ENCODE results near the gene IL1RAP. TPM values are rescaled to one million over a fixed set of nuclear protein-coding genes. Genes with fewer than 3 reads are reported as not detected.
A peak's percentile ranks its signal among the peaks of the same experiment; 100 is the strongest.

IL1RAP gene
- total RNA-seq, 1 experiment from 2014 or later = 62.0 TPM

DNA sequence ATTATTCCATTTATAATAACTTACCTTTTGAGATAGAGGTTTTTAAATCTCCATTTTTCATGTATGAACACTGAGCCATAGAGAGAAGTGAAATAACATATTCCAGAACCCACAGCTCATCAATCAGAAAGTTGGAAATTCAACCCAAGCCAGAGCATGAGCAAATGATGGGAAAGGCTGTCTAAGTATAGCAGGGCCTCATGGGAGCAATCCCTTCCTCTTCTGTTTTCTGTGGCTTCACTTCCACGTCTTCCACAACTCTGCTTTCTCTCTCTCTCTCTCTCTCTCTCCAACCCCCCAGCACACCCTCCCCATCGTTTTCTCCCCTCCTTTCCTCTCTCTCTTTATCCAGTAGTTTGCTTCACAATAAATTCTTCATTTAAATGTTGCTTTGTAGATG, 14.8 kb upstream of the IL1RAP start:
- Mint-ChIP-seq H3K4me1 (ENCODE audit: insufficient read depth, unreplicated experiment) (no peaks in the 10 kb centered on the region), H3K9me3 (ENCODE audit: unreplicated experiment) (no peaks in the 10 kb centered on the region), H3K36me3 (ENCODE audit: insufficient read depth, unreplicated experiment) (no peaks in the 10 kb centered on the region), H3K27me3 (ENCODE audit: insufficient read depth, unreplicated experiment) (no peaks in the 10 kb centered on the region), H3K4me3 (ENCODE audit: unreplicated experiment) (no peak overlapping the region), H3K27ac (ENCODE audit: low read depth, unreplicated experiment) (no peak overlapping the region)
- ChIA-PET CTCF (interaction anchor here (0.6 to 0.8 kb wide), 3 partner anchors 9 to 128 kb away, joined by 3 read pairs; no protein-coding TSS in a partner anchor), POLR2A (interaction anchor here (0.6 to 2.4 kb wide), 2 partner anchors 14 to 219 kb away, joined by 3 to 10 read pairs; partner anchors contain the start of gene IL1RAP)
- intact Hi-C loops (cut with micrococcal nuclease) = no loop called here
- DNase-seq (ENCODE audit: unreplicated experiment) = no peak
- BruUV-seq (replicated peaks) = no TSS peak
- no peak for TF ChIP-seq CTCF (IDR thresholded peaks at IDR 0.05; ENCODE audit: unreplicated experiment)

GRCh38 chr3:190502946-190503345, 10.9 kb upstream of the IL1RAP start:
- Mint-ChIP-seq H3K36me3 (ENCODE audit: insufficient read depth, unreplicated experiment) (no peaks in the 10 kb centered on the region), H3K9me3 (ENCODE audit: unreplicated experiment) (no peaks in the 10 kb centered on the region), H3K27me3 (ENCODE audit: insufficient read depth, unreplicated experiment) (no peaks in the 10 kb centered on the region), H3K4me1 (ENCODE audit: insufficient read depth, unreplicated experiment) (peaks cover 6% of the 10 kb centered on the region), H3K27ac (ENCODE audit: low read depth, unreplicated experiment) (no peak overlapping the region), H3K4me3 (ENCODE audit: unreplicated experiment) (no peak overlapping the region)
- BruUV-seq (replicated peaks) = no TSS peak
- no peak for DNase-seq (ENCODE audit: unreplicated experiment)
- CTCF ChIA-PET = interaction anchor here (0.7 kb wide), 1 partner anchor 13 kb away, joined by 3 read pairs; no protein-coding TSS in a partner anchor
- intact Hi-C loops (cut with micrococcal nuclease) = no loop called here
- no peak for TF ChIP-seq CTCF (IDR thresholded peaks at IDR 0.05; ENCODE audit: unreplicated experiment)
- POLR2A ChIA-PET = interaction anchor here (3.3 kb wide), 1 partner anchor 11 kb away, joined by 27 read pairs; the partner anchor contains the start of gene IL1RAP

DNA sequence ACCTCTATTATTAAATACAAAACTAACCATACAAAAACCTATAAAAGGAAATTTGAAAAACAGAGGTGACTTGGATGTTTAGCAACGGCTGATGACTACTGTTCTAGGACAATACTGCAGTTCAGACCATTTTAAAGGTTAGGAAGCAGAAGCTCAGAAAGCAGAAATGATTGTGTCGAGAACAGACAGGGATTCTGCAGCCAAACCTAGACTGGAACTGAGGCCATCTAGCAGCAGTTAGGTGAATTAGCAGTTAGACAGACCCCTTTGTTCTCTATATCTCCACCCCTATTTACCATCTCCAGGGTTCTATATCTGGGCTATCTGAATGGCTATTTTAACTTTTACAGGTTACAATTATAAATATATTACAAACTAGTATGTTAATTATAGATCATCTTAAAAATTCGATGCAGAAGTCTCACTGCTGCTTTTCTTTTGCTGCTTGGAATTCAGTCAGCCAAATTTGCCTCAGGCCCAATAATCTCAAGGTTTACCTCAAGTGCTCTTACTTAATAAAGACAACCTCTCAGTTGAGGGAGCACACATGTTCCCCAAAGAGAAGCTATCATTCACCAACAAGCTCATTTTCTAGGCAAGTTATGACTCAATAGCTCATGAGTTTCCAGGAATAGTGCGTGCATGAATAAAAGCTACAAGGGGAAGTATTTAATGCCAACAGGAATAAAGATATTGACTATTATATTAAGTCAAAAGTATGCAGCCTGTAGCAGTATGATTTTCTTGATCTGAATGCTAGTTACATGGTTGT, 9.3 kb upstream of the IL1RAP start:
- peak; percentile 31 for DNase-seq (ENCODE audit: unreplicated experiment)
- POLR2A ChIA-PET = interaction anchor here (0.6 to 3.3 kb wide), 5 partner anchors 9 to 119 kb away, joined by 3 to 27 read pairs (median 4); partner anchors contain the start of gene IL1RAP

More for the DNA sequence above, 9.3 kb upstream of the IL1RAP start:
- Mint-ChIP-seq H3K27me3 (ENCODE audit: insufficient read depth, unreplicated experiment) (no peaks in the 10 kb centered on the region), H3K4me3 (ENCODE audit: unreplicated experiment) (no peak overlapping the region), H3K36me3 (ENCODE audit: insufficient read depth, unreplicated experiment) (no peaks in the 10 kb centered on the region), H3K9me3 (ENCODE audit: unreplicated experiment) (no peaks in the 10 kb centered on the region), H3K4me1 (ENCODE audit: insufficient read depth, unreplicated experiment) (peaks cover 6% of the 10 kb centered on the region), H3K27ac (ENCODE audit: low read depth, unreplicated experiment) (no peak overlapping the region)
- BruUV-seq (replicated peaks) = no TSS peak
- intact Hi-C loops (cut with micrococcal nuclease) = no loop called here
- CTCF ChIA-PET = interaction anchor here (0.6 to 0.8 kb wide), 4 partner anchors 13 to 91 kb away, joined by 3 read pairs; no protein-coding TSS in a partner anchor
- TF ChIP-seq CTCF (IDR thresholded peaks at IDR 0.05; ENCODE audit: unreplicated experiment) = no peak
